ENCODE results near the gene TRIM29. TPM values are rescaled to one million over a fixed set of nuclear protein-coding genes. Genes with fewer than 3 reads are reported as not detected.

Gene TRIM29
- total and polyA plus RNA-seq, 9 of the 15 experiments (the other 6 are each of a cell fraction or from before 2014, with no cell fraction given): 0.08 to 1.4 (median 0.42) TPM; not detected in 2

DNA sequence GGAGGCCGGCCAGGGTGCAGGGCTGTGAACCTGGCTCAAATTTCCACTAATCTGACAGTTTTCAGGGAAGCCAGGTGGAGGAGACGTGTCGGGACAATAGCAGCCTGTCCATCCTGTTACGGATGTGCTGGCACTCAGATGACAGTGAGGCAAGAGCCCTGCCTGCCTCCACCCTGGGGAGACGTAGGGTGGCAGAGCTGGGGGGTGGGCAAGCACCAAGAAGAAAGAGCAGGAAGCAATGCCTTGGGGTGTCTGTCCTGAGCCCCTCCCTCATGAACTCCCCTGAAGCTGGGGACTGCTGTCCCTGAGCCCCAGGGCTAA is 10.0 kb upstream of the TRIM29 start (continued):
- no peak for TF ChIP-seq ZNF644 (tag; IDR thresholded peaks at IDR 0.05; ENCODE audit: low read depth)

DNA sequence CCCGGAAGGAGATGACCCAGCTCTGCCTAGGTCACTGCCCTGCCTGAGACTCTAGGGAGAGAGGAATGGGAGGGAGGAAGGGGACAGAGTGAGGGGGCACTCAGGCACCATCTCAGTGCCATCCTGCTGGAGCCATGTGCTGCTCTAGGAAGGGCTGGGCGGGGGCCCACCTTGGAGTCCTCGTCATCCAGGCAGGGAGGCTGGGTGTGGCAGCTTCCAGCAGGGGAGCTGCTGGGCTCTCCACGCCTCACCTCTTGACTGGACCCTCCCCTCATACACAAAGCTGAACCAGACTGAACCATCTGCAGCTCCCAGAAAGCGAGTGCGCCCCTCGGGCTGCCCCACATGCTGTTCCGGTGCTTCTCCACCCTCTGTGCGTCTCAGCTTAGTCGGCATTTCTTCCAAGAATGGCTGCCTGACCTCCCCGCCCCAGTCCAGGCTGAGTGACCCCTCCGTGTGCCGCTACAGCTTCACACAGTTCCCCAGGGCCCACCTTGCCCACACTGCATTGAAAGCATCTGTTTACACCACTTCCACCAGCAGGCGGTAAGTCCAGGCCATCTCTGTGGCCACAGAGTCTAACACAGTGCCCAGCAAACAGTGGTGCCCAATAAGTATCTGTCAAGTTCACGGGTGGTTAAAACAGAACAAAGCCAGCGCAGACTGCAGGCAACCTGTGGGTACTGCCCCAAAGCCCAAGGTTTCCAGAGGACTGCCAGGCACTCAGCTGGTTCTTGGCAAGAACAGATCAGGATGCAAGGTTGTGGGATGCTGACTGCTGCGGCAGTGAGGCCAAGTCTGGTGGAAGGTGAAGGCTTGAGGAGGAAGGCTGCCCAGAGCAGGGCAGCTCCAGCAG is 9.4 kb upstream of the TRIM29 start:
- Histone ChIP-seq H3K4me1 (replicated peaks in 1 of 2; ENCODE audit: control insufficient read depth in 2 of 2, insufficient read depth in 2 of 2, low read length in 2 of 2) (no peaks in the 10 kb centered on the region), H3K9ac (ENCODE audit: insufficient read depth in 1 of 2, low read depth in 2 of 2, low read length in 2 of 2) (peak overlapping the region in 1 of 2 experiments; percentile 45; a peak in 1 of 4 replicates), H2AFZ (ENCODE audit: low read depth, low read length) (no peak overlapping the region), H3K36me3 (ENCODE audit: control insufficient read depth, insufficient read depth, low read length) (no peaks in the 10 kb centered on the region), H3K79me2 (ENCODE audit: control insufficient read depth, insufficient read depth, low read length) (no peaks in the 10 kb centered on the region), H3K27ac (ENCODE audit: extremely low read depth, low read depth, low read length) (no peak overlapping the region), H3K27me3 (ENCODE audit: control insufficient read depth in 2 of 2, insufficient read depth in 2 of 2, low read length in 2 of 2) (peaks cover 0 to 43% of the 10 kb centered on the region in 2 experiments), H3K4me3 (no peak overlapping the region), H3K4me2 (ENCODE audit: insufficient read depth, low read length) (no peak overlapping the region), H3K9me3 (replicated peaks; ENCODE audit: control insufficient read depth, insufficient read depth, low read depth, low read length) (no peaks in the 10 kb centered on the region), H3K9me1 (ENCODE audit: control insufficient read depth, insufficient read depth, low read length) (no peaks in the 10 kb centered on the region), H4K20me1 (replicated peaks; ENCODE audit: control insufficient read depth, insufficient read depth, low read length) (0 out of 2 replicates have a peak, but pooled peaks cover 7% of the 10 kb centered on the region)
- intact Hi-C loops (cut with micrococcal nuclease): no loop called here
- WGBS (ENCODE audit: insufficient coverage, low coverage, missing lambda C conversion rate): 4% methylated on average over 17 of the region's 17 CpGs
- POLR2A ChIA-PET: interaction anchor here (0.6 to 2.2 kb wide), 3 partner anchors 10 to 31 kb away, joined by 4 to 7 read pairs (median 4); no protein-coding TSS in a partner anchor
- ATAC-seq (no peak; the same call in 1 of the 3 replicates), DNase-seq (ENCODE audit: extremely low read depth in 1 of 4, low spot score in 3 of 4) (peak in 1 of 4 experiments; percentile 1), FAIRE-seq (no peak)
- CTCF ChIA-PET (ENCODE audit: low intra/inter-chr PET ratio): no interaction called here
- no TSS peak for BruUV-seq (replicated peaks)
- in situ Hi-C loops (cut with MboI): no loop called here
- TF ChIP-seq ZNF431 (CRISPR knock-in tag; IDR thresholded peaks at IDR 0.05) (no peak), SMARCC2 (IDR thresholded peaks at IDR 0.05; ENCODE audit: low read depth) (no peak), ZNF518B (CRISPR knock-in tag; IDR thresholded peaks at IDR 0.05) (no peak), PML (IDR thresholded peaks at IDR 0.05; ENCODE audit: low read length) (no peak), MEIS2 (IDR thresholded peaks at IDR 0.05; ENCODE audit: partially characterized antibody) (no peak), SP1 (CRISPR knock-in tag; IDR thresholded peaks at IDR 0.05) (no peak), RBBP5 (IDR thresholded peaks at IDR 0.05; ENCODE audit: borderline replicate concordance, insufficient read depth, low read length, poor library complexity, severe bottlenecking) (no peak)
- TF ChIP-seq, protein P1, sequence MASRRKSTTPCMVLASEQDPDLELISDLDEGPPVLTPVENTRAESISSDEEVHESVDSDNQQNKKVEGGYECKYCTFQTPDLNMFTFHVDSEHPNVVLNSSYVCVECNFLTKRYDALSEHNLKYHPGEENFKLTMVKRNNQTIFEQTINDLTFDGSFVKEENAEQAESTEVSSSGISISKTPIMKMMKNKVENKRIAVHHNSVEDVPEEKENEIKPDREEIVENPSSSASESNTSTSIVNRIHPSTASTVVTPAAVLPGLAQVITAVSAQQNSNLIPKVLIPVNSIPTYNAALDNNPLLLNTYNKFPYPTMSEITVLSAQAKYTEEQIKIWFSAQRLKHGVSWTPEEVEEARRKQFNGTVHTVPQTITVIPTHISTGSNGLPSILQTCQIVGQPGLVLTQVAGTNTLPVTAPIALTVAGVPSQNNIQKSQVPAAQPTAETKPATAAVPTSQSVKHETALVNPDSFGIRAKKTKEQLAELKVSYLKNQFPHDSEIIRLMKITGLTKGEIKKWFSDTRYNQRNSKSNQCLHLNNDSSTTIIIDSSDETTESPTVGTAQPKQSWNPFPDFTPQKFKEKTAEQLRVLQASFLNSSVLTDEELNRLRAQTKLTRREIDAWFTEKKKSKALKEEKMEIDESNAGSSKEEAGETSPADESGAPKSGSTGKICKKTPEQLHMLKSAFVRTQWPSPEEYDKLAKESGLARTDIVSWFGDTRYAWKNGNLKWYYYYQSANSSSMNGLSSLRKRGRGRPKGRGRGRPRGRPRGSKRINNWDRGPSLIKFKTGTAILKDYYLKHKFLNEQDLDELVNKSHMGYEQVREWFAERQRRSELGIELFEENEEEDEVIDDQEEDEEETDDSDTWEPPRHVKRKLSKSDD (conservative IDR thresholded peaks at IDR 0.05; ENCODE audit: low read length): no peak
- TF ChIP-seq, protein P2, sequence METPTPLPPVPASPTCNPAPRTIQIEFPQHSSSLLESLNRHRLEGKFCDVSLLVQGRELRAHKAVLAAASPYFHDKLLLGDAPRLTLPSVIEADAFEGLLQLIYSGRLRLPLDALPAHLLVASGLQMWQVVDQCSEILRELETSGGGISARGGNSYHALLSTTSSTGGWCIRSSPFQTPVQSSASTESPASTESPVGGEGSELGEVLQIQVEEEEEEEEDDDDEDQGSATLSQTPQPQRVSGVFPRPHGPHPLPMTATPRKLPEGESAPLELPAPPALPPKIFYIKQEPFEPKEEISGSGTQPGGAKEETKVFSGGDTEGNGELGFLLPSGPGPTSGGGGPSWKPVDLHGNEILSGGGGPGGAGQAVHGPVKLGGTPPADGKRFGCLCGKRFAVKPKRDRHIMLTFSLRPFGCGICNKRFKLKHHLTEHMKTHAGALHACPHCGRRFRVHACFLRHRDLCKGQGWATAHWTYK (CRISPR knock-in tag; IDR thresholded peaks at IDR 0.05): no peak
